SK-N-SH treated with all-trans-retinoic acid at 6 μM for 48 hours (cell line): ENCODE results near the gene PRICKLE1.

ENCODE experiments used
- ATAC-seq: fragments of 200-7000 bp; cut with Tn5 transposase; 3 replicates; pipeline ENCODE4 v1.9.1; 2020; ENCODE audit warnings: mild to moderate bottlenecking, moderate library complexity
- ARNTL ChIP-seq: fragments of 450-650 bp; formaldehyde crosslinking; IDR thresholded peaks from 2 replicates; pipeline ENCODE4 v1.5.0; 2020; ENCODE audit warnings: low read depth, mild to moderate bottlenecking, moderate library complexity, borderline replicate concordance
- BACH2 ChIP-seq: fragments of 250-450 bp; sonication (Bioruptor Pico); IDR thresholded peaks from 2 replicates; pipeline ENCODE4 v1.9.0; 2021; ENCODE audit warnings: mild to moderate bottlenecking, borderline replicate concordance
- CSDC2 ChIP-seq: fragments of 250-450 bp; sonication (Bioruptor Pico); IDR thresholded peaks from 2 replicates; pipeline ENCODE4 v1.5.0; 2020; ENCODE audit warnings: mild to moderate bottlenecking, moderate library complexity
- CSRNP3 ChIP-seq: fragments of 250-450 bp; sonication (Bioruptor Pico); IDR thresholded peaks from 2 replicates; pipeline ENCODE4 v1.5.1; 2021; ENCODE audit warnings: mild to moderate bottlenecking, moderate library complexity
- ESRRG ChIP-seq: fragments of 250-450 bp; sonication (Bioruptor Pico); IDR thresholded peaks from 2 replicates; pipeline ENCODE4 v1.6.1; 2021; ENCODE audit warnings: mild to moderate bottlenecking
- GLIS3 ChIP-seq: fragments of 250-450 bp; sonication (Bioruptor Pico); IDR thresholded peaks from 2 replicates; pipeline ENCODE4 v1.5.0; 2020; ENCODE audit warnings: mild to moderate bottlenecking, moderate library complexity
- ISL1 ChIP-seq: fragments of 250-450 bp; sonication (Bioruptor Pico); IDR thresholded peaks from 2 replicates; pipeline ENCODE4 v2.1.2; 2022; ENCODE audit warnings: mild to moderate bottlenecking, moderate library complexity
- PATZ1 ChIP-seq: fragments of 250-450 bp; sonication (Bioruptor Pico); IDR thresholded peaks from 2 replicates; pipeline ENCODE4 v1.8.0; 2020; ENCODE audit warnings: mild to moderate bottlenecking, moderate library complexity, borderline replicate concordance
- POU6F1 ChIP-seq: fragments of 250-450 bp; sonication (Bioruptor Pico); IDR thresholded peaks from 2 replicates; pipeline ENCODE4 v1.8.0; 2021; ENCODE audit warnings: low read depth, mild to moderate bottlenecking, moderate library complexity, borderline replicate concordance
- PPARA ChIP-seq: fragments of 250-450 bp; sonication (Bioruptor Pico); IDR thresholded peaks from 2 replicates; pipeline ENCODE4 v1.5.0; 2020; ENCODE audit warnings: mild to moderate bottlenecking, borderline replicate concordance
- RARB ChIP-seq: fragments of 250-450 bp; sonication (Bioruptor Pico); IDR thresholded peaks from 2 replicates; pipeline ENCODE4 v1.8.0; 2021; ENCODE audit warnings: mild to moderate bottlenecking, moderate library complexity
- SNAI2 ChIP-seq: fragments of 250-450 bp; sonication (Bioruptor Pico); IDR thresholded peaks from 2 replicates; pipeline ENCODE4 v1.5.0; 2020; ENCODE audit warnings: mild to moderate bottlenecking, moderate library complexity
- TCF4 ChIP-seq: fragments of 250-450 bp; sonication (Bioruptor Pico); IDR thresholded peaks from 2 replicates; pipeline ENCODE4 v1.8.0; 2021; ENCODE audit warnings: mild to moderate bottlenecking, moderate library complexity, borderline replicate concordance
- TOX ChIP-seq: fragments of 250-450 bp; sonication (Bioruptor Pico); IDR thresholded peaks from 2 replicates; pipeline ENCODE4 v1.8.0; 2021; ENCODE audit warnings: mild to moderate bottlenecking, moderate library complexity, borderline replicate concordance
- ZC3H10 ChIP-seq: fragments of 250-450 bp; sonication (Bioruptor Pico); IDR thresholded peaks from 2 replicates; pipeline ENCODE4 v1.5.1; 2021; ENCODE audit warnings: mild to moderate bottlenecking, moderate library complexity
- ZFP3 ChIP-seq: fragments of 250-450 bp; sonication (Bioruptor Pico); IDR thresholded peaks from 2 replicates; pipeline ENCODE4 v1.5.0; 2020; ENCODE audit warnings: mild to moderate bottlenecking, moderate library complexity
- ZFP30 ChIP-seq: fragments of 450-650 bp; formaldehyde crosslinking; IDR thresholded peaks from 2 replicates; pipeline ENCODE4 v1.5.0; 2022; ENCODE audit warnings: mild to moderate bottlenecking, moderate library complexity
- ZNF70 ChIP-seq: fragments of 450-650 bp; formaldehyde crosslinking; IDR thresholded peaks from 2 replicates; pipeline ENCODE4 v1.5.0; 2020; ENCODE audit warnings: mild to moderate bottlenecking, moderate library complexity
- ZNF8 ChIP-seq: fragments of 450-650 bp; formaldehyde crosslinking; IDR thresholded peaks from 2 replicates; pipeline ENCODE4 v1.5.0; 2020; ENCODE audit warnings: mild to moderate bottlenecking, moderate library complexity
- TF ChIP-seq, protein P1 (sequence below): fragments of 250-450 bp; sonication (Bioruptor Pico); IDR thresholded peaks from 2 replicates; pipeline ENCODE4 v1.5.1; 2020; ENCODE audit warnings: low read depth, mild to moderate bottlenecking, moderate library complexity
- TF ChIP-seq, protein P2 (sequence below): fragments of 250-450 bp; sonication (Bioruptor Pico); IDR thresholded peaks from 2 replicates; pipeline ENCODE4 v1.5.0; 2020; ENCODE audit warnings: mild to moderate bottlenecking, moderate library complexity

The PRICKLE1 gene

DNA sequence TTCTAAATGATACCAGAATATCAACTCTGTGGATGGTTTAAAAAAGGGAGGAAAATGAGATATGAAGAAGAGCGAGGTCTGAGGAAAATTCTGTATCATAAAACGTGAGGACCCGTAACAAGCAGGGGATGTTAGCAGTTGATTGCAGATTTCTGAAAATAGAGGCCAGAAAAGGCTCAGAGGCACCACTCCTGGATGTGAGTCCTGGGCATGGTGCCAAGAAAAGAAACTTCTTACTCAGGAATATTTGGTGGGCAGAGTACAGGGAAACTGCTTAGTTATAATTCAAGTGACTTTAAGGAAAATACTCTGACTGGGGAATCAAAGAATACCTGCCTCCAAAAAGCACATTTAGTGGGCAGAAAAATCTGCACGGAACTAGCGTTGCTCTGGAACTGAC, 85.5 kb downstream of the PRICKLE1 start:
- no peak for ATAC-seq
- no peak for TF ChIP-seq ESRRG (CRISPR knock-in tag)
- TF ChIP-seq SNAI2 (CRISPR knock-in tag), result no peak
- TF ChIP-seq, protein P1, sequence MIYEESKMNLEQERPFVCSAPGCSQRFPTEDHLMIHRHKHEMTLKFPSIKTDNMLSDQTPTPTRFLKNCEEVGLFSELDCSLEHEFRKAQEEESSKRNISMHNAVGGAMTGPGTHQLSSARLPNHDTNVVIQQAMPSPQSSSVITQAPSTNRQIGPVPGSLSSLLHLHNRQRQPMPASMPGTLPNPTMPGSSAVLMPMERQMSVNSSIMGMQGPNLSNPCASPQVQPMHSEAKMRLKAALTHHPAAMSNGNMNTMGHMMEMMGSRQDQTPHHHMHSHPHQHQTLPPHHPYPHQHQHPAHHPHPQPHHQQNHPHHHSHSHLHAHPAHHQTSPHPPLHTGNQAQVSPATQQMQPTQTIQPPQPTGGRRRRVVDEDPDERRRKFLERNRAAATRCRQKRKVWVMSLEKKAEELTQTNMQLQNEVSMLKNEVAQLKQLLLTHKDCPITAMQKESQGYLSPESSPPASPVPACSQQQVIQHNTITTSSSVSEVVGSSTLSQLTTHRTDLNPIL, result no peak
- no peak for TF ChIP-seq RARB
- TF ChIP-seq ISL1 (CRISPR knock-in tag), result no peak
- TF ChIP-seq CSRNP3, result no peak
- no peak for TF ChIP-seq ZNF8 (CRISPR knock-in tag)
- TF ChIP-seq PPARA (CRISPR knock-in tag), result no peak
- no peak for TF ChIP-seq TOX
- no peak for TF ChIP-seq POU6F1 (CRISPR knock-in tag)
- TF ChIP-seq ZFP30 (CRISPR knock-in tag), result no peak
- TF ChIP-seq CSDC2 (CRISPR knock-in tag), result no peak
- no peak for TF ChIP-seq BACH2 (CRISPR knock-in tag)
- no peak for TF ChIP-seq ARNTL (CRISPR knock-in tag)
- TF ChIP-seq, protein P2, sequence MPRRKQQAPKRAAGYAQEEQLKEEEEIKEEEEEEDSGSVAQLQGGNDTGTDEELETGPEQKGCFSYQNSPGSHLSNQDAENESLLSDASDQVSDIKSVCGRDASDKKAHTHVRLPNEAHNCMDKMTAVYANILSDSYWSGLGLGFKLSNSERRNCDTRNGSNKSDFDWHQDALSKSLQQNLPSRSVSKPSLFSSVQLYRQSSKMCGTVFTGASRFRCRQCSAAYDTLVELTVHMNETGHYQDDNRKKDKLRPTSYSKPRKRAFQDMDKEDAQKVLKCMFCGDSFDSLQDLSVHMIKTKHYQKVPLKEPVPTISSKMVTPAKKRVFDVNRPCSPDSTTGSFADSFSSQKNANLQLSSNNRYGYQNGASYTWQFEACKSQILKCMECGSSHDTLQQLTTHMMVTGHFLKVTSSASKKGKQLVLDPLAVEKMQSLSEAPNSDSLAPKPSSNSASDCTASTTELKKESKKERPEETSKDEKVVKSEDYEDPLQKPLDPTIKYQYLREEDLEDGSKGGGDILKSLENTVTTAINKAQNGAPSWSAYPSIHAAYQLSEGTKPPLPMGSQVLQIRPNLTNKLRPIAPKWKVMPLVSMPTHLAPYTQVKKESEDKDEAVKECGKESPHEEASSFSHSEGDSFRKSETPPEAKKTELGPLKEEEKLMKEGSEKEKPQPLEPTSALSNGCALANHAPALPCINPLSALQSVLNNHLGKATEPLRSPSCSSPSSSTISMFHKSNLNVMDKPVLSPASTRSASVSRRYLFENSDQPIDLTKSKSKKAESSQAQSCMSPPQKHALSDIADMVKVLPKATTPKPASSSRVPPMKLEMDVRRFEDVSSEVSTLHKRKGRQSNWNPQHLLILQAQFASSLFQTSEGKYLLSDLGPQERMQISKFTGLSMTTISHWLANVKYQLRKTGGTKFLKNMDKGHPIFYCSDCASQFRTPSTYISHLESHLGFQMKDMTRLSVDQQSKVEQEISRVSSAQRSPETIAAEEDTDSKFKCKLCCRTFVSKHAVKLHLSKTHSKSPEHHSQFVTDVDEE, result no peak
- TF ChIP-seq, all 23 proteins: peak for 0

- no peak for ATAC-seq
- no peak for TF ChIP-seq PATZ1
These were observed 86.9 kb downstream of the PRICKLE1 start for GRCh38 chr12:42502682-42503081.

DNA sequence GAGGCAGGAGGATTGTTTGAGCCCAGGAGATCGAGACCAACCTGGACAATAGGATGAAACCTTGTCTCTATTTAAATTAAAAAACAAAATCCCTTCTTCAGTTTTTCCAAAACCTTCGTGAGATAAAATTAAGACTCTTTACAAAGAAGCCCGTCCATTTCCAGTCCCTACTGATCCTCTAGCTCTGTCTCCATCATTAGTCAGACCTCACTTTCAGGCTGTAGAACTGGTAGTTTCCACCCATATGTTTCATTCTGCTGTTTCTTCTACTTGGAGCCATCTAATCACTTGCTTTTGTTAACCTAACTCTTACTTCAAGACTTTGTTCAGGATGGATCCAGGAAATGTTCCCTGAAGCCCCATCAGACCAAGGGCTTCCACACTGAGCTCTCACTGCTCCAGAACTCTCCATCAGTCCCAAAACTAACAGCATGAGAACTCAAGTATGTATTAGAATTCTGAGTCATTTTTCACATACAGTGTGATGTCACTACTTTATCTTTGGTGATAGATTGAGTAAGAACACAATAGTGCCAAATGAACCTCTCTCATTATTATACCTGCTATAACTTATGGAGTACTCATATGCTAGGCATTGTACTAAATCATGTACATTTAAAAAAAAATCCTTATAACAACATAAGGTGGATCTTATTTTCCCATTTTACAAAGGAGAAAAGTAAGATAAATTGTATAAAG, 90.8 kb downstream of the PRICKLE1 start:
- ATAC-seq, result no peak
- TF ChIP-seq BACH2 (CRISPR knock-in tag) (no peak), PPARA (CRISPR knock-in tag) (no peak), ZFP30 (CRISPR knock-in tag) (no peak), ARNTL (CRISPR knock-in tag) (no peak), TOX (no peak), ZC3H10 (CRISPR knock-in tag) (no peak), ZNF70 (no peak), SNAI2 (CRISPR knock-in tag) (no peak), ZFP3 (CRISPR knock-in tag) (no peak), ISL1 (CRISPR knock-in tag) (no peak), POU6F1 (CRISPR knock-in tag) (no peak), ZNF8 (CRISPR knock-in tag) (no peak), TCF4 (CRISPR knock-in tag) (no peak), GLIS3 (CRISPR knock-in tag) (no peak), CSRNP3 (no peak)
- TF ChIP-seq, protein P2, result no peak
